Anterior cingulate cortex (tissue), 58 donors: ENCODE results near the gene RND3.

ENCODE experiments used
- DNase-seq, 58 donors: peaks; one replicate each; lab custom pipeline; 2025; lab: John Stamatoyannopoulos, UW

The RND3 gene

GRCh38 chr2:150477347-150477746 lies 10.1 kb downstream of the RND3 start:
- peak in 1 of 58 donors; percentile 25 for DNase-seq

DNA sequence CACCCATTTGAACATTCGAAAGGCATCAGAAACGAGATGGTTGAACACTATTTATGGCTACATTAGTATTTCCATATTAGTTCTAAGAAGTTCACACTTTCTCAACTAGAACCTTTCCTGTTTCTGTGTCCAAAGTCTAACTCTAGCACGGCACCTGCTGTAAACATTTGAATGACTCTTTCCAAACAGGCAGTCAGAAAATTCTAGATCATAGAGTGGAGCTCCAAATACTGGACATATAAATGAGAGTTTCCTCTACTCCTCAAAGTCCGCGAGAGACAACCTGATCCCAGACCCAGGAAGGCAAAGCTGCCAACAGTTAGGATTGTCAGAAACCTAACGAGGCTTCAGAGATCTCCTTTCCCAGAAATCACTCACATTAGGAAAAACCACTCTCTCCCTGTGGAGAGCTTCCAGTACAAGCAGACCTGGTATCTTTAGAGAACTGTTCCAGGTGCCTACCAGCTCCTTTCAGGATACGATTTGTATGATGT lies 10.6 kb downstream of the RND3 start:
- no peak for DNase-seq

DNA sequence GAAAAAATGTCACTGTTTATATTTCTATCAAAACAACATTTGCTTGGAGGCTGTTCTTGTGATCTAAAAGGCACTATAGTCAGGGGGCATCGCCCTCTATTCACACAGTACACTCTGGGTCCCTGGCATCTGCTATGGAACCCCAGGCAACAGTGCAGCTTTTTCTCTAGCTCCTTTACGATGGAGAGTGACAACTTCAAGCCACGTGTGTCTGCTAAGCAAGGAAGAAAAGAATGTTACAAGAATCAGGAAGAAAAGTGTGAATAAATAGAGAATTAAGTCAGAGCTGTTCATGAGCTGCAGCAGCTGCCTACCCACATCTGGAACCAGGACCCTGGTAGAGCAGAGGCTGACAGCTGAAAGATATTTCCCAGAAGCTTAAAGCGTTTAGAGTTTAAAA lies 11.2 kb downstream of the RND3 start:
- no peak for DNase-seq

- no peak for DNase-seq
These were observed 11.8 kb downstream of the RND3 start for GRCh38 chr2:150475479-150476250.

DNA sequence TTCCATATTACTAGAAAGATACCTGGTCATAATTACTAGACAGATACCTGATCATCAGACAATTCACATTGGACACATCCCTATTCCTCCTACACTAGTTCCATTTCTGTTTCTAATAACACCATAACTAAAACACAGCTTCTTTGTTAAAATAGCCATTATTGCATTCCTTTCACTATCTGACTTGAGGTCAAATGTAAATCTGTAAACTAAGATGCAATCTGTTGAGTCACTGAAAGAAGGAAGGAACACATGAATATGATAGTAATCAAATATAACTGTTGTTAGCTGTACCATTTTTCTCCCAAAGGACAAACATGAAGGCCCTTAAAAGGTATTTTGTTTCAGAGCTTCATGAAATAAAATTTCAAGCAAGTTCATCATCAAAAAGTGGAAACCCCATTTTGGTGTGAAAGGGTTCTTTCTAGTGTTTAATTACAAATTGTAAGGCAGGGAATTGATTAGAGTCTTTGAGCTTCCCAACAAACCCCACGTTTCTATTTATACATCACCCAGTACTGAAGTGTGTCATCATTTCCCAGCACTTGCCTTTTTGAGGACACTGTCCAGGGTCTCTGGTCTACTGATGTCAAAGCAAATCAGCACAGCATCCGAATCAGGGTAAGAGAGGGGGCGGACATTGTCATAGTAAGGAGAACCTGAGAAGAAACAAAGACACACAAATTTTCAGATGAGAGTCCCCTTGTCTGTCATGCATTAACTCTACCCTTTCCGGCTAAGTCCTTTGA lies 13.0 kb downstream of the RND3 start:
- DNase-seq: no peak

DNA sequence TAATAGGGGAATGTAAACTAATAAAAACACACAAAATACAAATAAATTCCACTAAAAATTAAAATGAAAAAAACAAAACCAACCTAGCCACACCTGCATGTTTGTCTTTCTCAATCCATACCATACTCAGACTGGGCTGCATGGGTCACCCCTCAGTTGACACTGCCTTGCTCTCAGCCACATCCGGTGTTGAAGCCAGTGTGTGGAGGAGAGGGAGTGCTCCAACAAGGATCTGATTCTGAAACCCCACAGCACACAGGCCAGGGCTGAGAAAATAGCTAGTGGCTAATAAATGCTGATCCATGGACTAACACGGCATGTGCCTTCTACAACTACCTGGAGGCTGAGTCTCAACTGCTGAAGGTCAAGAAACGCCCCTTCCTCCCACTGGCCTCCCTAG lies 13.7 kb downstream of the RND3 start:
- DNase-seq: no peak

DNA sequence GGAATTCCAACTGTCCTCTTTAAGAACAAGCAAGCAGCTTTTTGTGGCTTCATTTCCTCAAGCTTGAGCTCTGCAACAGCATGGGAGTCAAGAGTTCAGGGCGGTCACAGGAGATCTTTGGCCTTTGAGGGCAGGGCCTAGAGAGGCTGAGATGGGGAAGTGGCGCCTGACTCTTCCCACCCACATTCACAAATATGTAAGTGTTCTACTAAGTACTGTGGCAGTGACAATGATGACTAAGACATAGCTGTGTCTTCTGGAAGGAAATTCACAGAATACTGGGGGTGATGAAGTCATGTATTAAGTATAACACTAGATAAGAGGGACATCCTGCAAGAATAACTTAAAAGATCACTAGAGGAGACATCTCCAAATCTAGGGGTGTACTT lies 15.0 kb downstream of the RND3 start:
- no peak for DNase-seq

DNA sequence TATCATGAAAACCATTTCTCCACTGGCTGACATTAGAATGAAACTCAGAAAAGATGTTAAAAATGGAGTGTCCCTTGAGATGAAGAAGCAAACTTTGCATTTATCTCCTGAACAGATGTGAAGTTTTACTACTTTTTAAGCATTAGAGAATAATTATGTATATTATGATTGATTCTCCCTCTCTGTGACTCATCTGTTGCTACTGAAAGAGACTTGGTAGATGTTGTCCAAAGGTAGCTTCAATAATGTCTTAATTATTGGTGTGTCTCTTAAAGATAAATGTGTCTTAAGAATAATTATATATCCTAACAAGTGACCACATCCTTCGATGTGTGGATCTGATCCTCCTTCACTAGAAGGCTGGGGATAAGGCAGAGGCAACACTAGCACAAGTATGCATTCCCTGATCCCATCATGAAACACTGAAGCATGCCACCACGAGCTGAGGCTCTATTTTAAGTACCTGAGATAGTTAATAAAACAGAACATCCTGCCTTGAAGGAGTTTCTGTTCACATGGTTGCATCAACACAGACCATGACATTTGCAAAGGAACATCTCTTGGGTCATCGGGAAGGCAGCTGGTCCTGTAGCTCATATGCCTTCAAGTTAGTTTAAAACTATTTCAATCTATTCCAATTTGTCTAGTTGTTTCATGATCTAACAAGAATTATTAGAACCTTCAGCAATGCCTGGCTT lies 15.5 kb downstream of the RND3 start:
- DNase-seq: no peak

DNA sequence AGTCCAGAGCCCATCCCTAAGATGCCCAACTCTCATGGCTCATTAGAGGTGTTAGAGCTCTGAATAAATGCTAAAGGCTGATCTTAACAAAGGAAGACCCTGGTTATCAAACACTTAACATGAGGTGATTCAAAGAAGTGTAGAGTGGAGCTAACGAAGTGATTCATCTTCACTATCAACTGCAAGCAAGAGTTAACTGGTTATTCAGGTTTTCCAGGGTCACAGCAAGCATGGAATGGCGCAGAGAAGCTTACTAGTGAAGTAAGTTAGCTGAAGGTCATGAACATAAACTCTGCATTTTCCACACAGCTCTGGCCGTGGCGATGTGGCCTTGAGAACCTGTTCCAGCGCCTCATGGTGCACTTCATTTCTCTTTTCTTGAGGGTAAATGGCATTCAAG lies 17.0 kb downstream of the RND3 start:
- no peak for DNase-seq

DNA sequence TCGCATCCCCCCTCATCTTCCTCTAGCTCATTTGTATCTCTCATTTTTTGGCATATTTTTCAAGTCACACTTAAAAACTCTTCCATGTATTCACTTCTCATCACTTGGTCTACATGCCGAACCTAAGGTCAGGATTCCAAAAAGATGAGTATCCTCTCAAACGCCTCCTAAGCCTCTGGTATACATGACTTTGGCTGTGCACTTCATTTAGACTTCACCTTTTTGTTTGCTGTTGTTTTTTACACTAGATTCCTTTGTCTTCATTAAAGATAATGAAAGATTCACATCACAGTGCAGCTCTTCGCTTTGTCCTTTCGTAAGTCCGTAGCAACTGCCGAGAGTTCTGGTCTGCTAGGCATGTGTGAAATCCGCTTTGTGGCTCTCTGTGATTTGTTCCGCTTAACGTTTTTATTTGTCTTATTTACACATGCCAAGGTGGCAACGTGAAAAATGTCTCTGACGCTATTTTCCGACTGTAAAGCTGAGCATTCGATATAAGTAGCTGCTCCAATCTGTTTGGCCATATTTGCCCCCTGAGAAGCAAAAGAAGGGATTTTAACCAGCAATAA lies 17.7 kb downstream of the RND3 start:
- no peak for DNase-seq

DNA sequence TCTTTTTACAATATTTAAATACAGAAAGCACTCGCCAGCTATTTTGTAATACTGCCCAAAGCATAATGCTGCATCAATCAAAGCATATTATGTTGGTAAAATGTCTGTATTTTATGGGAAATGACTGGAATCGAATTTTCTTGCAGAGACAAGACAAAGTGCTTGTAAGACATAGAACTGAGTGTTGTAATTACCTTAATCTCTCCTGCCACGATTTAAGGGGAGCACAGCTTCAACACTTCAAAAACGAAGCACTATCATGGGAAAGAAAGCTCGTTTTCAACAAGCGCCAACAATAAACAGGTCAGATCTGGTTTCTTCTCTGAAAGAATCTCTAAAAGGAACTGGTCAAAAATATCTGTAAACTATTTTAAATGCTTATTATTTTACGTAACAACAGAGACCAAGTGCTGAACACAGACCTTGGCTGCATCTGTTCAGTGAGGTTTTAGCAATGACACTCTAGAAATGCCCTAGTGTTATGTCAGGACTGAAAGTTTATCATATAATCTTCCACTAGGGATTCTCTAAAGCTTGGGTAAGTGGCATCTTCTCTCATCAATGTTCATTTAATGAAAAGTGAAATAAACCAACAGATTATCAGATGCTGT lies 19.0 kb downstream of the RND3 start:
- DNase-seq: no peak

GRCh38 chr2:150467621-150467963 lies 19.9 kb downstream of the RND3 start:
- no peak for DNase-seq

DNA sequence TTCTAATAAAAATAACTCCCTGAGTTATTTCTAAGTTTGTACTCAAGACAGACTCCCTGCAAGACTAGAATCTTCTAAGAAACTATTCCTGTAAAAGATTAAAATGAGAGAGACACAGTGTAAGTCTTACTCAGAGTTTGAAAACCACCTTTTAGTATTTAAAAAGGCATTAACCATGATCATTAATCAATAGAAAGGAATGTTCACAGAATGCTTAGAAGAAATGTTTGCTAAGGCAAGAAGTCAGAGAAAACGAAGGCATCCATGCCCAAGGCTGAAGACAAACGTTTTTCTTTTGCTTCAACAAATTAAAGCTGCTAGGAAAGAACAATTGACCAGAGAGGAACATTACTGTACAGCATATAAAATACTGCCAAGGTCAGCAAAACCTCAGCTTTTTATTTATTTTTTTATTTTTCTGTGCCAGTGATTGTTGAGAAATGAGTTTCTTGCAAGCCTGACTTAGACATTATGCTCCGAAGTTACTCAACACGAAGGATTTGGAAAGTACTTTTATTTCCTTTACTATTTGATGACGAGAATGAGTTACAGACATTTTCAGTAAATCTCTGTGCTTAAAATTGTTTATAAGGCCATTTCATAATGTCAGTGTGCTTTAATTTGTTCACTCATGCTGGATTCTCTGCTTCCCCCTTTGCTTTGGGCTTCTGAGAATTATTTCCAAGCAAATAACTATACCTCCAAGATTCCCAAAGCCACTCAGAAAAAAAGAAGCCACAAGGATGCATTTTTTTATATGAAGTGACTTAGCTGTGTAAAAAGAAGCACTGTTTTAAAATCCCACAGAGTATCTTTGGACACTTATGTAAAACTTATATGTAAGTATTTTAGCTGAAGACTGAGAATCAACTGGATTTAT lies 20.5 kb downstream of the RND3 start:
- no peak for DNase-seq

DNA sequence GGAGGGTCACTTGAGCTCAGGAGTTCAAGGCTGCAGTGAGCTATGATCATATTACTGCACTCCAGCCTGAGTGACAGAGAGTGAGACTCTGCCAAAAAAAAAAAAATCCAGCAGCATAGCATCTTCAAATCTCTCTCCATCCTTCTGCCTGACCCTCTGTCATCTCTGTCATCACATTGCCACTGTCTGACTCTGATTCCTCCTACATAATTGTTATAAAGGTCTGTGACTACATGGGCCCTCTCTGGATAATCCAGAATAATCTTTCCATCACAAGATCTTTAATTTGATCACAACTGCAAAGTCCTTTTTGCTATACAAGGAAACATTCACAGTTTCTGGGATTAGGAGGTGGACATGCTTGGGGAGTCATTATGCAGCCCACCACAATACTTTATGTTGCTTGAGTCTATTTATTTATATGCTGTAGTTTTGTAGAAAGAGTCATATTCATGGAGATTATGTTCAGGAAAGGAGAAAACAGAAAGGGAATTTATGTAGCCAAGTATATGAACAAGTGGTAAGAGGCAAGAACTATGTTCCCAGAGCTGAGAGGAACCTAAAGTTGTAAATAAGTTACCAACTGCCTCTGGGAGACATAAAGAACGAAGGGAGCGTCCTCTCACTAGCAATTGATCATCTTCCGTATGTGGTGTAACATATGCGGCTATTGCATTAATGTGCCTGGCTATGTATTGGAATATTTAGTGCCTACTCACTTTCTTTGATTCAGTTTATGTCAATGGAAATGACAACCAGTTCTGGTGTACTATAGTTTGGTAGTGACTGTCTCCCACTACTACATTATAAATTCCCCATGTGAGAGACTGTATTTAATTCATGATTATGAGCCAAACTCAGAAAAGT lies 21.5 kb downstream of the RND3 start:
- no peak for DNase-seq

- no peak for DNase-seq
These were observed 22.5 kb downstream of the RND3 start for GRCh38 chr2:150464986-150465385.

DNA sequence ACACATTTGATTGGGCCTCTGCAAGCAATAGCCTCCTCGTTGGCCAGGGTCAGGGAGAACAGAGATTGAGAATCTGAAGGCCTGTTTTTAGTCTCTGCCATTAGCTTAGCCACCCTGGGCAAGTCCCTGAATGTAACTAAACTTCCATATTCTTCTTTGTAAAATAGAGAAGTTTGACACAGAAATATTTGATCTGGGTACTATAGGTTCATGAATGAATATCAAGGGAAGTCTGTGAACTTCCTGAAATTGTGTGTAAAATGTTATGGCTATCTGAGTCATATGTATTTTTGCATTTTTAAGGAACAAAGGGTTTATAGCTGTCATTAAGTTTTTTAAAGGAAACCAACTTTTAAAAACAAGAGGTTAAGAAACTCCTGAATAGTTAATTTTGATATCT lies 23.2 kb downstream of the RND3 start:
- DNase-seq: no peak

- DNase-seq: no peak
These were observed 24.7 kb downstream of the RND3 start for GRCh38 chr2:150462770-150463169.

- DNase-seq: no peak
These were observed 28.2 kb downstream of the RND3 start for GRCh38 chr2:150459281-150459680.

DNA sequence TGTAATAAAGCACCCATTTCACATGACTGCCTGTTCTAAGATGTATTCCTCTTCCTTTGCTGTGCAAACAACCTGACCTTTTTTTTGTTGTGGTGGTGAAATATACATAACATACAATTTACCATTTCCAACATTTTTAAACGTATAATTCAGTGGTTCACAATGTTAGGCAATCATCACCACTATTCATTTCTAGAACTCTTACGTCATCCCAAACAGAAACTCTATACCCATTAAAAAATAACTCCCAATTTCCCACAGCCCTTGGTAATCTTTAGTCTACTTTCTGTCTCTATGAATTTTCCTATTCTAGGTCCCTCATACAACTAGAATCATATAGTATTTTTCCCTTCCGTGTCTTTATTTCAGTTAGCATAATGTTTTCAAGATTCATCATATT lies 36.7 kb downstream of the RND3 start:
- DNase-seq: no peak
